ENCODE data around the gene FAM53B. TPM values are rescaled to one million over a fixed set of nuclear protein-coding genes. Genes with fewer than 3 reads are reported as not detected.

Gene FAM53B
- total RNA-seq, 6 experiments from 2014 or later, result 4.4 to 10.8 (median 4.8) TPM

GRCh38 chr10:124683814-124684213, 60.4 kb downstream of the FAM53B start:
- H3K9me3 ChIP-seq, result no peaks in the 10 kb centered on the region
- peak overlapping the region in 1 of 3 donors; percentile 34 for H3K27ac ChIP-seq
- ATAC-seq (peak in 2 of 4 donors; percentile 3 to 4), DNase-seq (no peak)
- WGBS (ENCODE audit: insufficient coverage, low coverage, low lambda C conversion rate, missing lambda C conversion rate), result 55% methylated on average over 3 of the region's 5 CpGs
- intact Hi-C loops (cut with DNase I), result no loop called here
- TF ChIP-seq POLR2A (IDR thresholded peaks at IDR 0.05) (no peak), CTCF (IDR thresholded peaks at IDR 0.05) (no peak)
- peaks cover 0 to 8% (median 3%) of the 10 kb centered on the region in 4 donors for H3K36me3 ChIP-seq
- no peak overlapping the region for H3K4me3 ChIP-seq
- peaks cover 0 to 13% (median 5%) of the 10 kb centered on the region in 4 donors for H3K4me1 ChIP-seq
- H3K27me3 ChIP-seq, result no peaks in the 10 kb centered on the region

- no peak overlapping the region for H3K27ac ChIP-seq
- intact Hi-C loops (cut with DNase I), result no loop called here
- peaks cover 0 to 8% (median 3%) of the 10 kb centered on the region in 4 donors for H3K36me3 ChIP-seq
- H3K9me3 ChIP-seq, result no peaks in the 10 kb centered on the region
- WGBS (ENCODE audit: insufficient coverage, low coverage, low lambda C conversion rate, missing lambda C conversion rate), result 98% methylated on average over 13 of the region's 36 CpGs
- TF ChIP-seq CTCF (IDR thresholded peaks at IDR 0.05), result no peak
- TF ChIP-seq POLR2A (IDR thresholded peaks at IDR 0.05), result no peak
- no peak for ATAC-seq
- DNase-seq, result peak in 2 of 3 donors; percentile 23 to 53
- H3K4me3 ChIP-seq, result no peak overlapping the region
- peaks cover 0 to 13% (median 5%) of the 10 kb centered on the region in 4 donors for H3K4me1 ChIP-seq
- no peaks in the 10 kb centered on the region for H3K27me3 ChIP-seq
Observed at GRCh38 chr10:124681626-124682552, 62.3 kb downstream of the FAM53B start.

GRCh38 chr10:124681091-124681490, 63.1 kb downstream of the FAM53B start:
- DNase-seq (peak in 2 of 3 donors; percentile 7 to 22), ATAC-seq (no peak)
- 89% methylated on average over 5 of the region's 5 CpGs for WGBS (ENCODE audit: insufficient coverage, low coverage, low lambda C conversion rate, missing lambda C conversion rate)
- TF ChIP-seq POLR2A (IDR thresholded peaks at IDR 0.05) (no peak), CTCF (IDR thresholded peaks at IDR 0.05) (no peak)
- H3K36me3 ChIP-seq, result peaks cover 0 to 8% (median 3%) of the 10 kb centered on the region in 4 donors
- no peak overlapping the region for H3K4me3 ChIP-seq
- intact Hi-C loops (cut with DNase I), result no loop called here
- no peaks in the 10 kb centered on the region for H3K9me3 ChIP-seq
- peaks cover 0 to 13% (median 5%) of the 10 kb centered on the region in 4 donors for H3K4me1 ChIP-seq
- no peak overlapping the region for H3K27ac ChIP-seq
- no peaks in the 10 kb centered on the region for H3K27me3 ChIP-seq

- Histone ChIP-seq H3K9me3 (no peaks in the 10 kb centered on the region), H3K27me3 (no peaks in the 10 kb centered on the region), H3K36me3 (peaks cover 0 to 8% (median 3%) of the 10 kb centered on the region in 4 donors), H3K4me3 (no peak overlapping the region), H3K4me1 (peaks cover 0 to 13% (median 5%) of the 10 kb centered on the region in 4 donors), H3K27ac (no peak overlapping the region)
- TF ChIP-seq POLR2A (IDR thresholded peaks at IDR 0.05) (no peak), CTCF (IDR thresholded peaks at IDR 0.05) (no peak)
- peak; percentile 63 to 84 (median 70) for ATAC-seq
- 37% methylated on average over 6 of the region's 7 CpGs for WGBS (ENCODE audit: insufficient coverage, low coverage, low lambda C conversion rate, missing lambda C conversion rate)
- intact Hi-C loops (cut with DNase I), result no loop called here
- peak in 2 of 3 donors; percentile 68 to 69 for DNase-seq
Observed at GRCh38 chr10:124680675-124681074, 63.5 kb downstream of the FAM53B start.
